ENCODE data around the gene PTPRE.
A peak's percentile ranks its signal among the peaks of the same experiment; 100 is the strongest.

Gene PTPRE

DNA sequence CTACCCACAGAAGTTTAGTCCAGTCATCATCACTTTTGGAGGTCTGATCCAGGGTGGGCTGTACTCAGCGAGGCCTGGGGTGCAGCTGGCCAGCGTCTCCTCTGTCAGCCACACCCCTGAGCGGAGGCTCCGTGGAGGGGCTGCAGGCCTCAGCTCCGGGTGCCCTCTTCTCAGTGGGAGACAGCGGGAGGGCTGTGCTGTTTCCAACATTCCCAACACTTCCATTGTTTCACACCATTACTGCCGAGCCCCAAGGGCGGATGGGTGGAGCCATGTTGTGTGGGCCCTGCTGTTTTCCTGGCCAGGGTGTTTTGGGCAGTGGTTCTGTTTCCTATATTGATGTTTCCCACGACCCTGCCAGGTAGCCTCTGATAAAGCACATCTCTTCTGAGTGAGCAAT is 124.3 kb downstream of the PTPRE start:
- ChIA-PET CTCF (interaction anchor here (9.5 kb wide), 1 partner anchor 38 kb away, joined by 335 read pairs; no protein-coding TSS in a partner anchor), POLR2A (no interaction called here)
- no peak for TF ChIP-seq CTCF (IDR thresholded peaks at IDR 0.05; ENCODE audit: control extremely low read depth, extremely low read depth, low read depth, missing control alignments)
- DNase-seq (ENCODE audit: extremely low spot score), result no peak

DNA sequence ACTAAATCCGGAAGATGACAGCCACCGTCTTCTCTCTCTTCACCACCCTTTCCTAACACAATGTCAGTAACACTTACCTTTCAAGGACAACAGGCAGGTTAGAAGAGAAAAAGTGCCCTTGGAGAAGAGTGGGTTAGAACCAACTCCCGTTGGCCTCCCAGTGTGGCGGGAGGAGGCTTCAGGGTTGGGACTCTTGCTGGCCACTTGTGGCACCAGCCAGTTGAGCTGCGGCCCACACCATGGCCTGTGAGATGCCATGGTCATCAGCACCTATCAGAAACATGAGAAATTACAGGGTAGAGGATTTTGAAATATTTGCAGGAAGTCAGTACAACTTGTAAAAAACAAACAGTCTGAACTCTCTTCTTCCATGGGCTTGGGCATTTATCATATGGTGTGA is 125.6 kb downstream of the PTPRE start:
- TF ChIP-seq CTCF (IDR thresholded peaks at IDR 0.05; ENCODE audit: control extremely low read depth, extremely low read depth, low read depth, missing control alignments), result no peak
- DNase-seq (ENCODE audit: extremely low spot score), result no peak
- CTCF ChIA-PET, result interaction anchor here (1.2 to 9.5 kb wide), 4 partner anchors 16 to 36 kb away, joined by 3 to 335 read pairs (median 86); no protein-coding TSS in a partner anchor
- POLR2A ChIA-PET, result no interaction called here

GRCh38 chr10:128035557-128035973 is 128.7 kb downstream of the PTPRE start:
- ChIA-PET POLR2A (no interaction called here), CTCF (interaction anchor here (0.6 to 9.5 kb wide), 30 partner anchors 10 to 371 kb away, joined by 3 to 335 read pairs (median 5); no protein-coding TSS in a partner anchor)
- TF ChIP-seq CTCF (IDR thresholded peaks at IDR 0.05; ENCODE audit: control extremely low read depth, extremely low read depth, low read depth, missing control alignments), result peak; percentile 68
- peak; percentile 73 for DNase-seq (ENCODE audit: extremely low spot score)

DNA sequence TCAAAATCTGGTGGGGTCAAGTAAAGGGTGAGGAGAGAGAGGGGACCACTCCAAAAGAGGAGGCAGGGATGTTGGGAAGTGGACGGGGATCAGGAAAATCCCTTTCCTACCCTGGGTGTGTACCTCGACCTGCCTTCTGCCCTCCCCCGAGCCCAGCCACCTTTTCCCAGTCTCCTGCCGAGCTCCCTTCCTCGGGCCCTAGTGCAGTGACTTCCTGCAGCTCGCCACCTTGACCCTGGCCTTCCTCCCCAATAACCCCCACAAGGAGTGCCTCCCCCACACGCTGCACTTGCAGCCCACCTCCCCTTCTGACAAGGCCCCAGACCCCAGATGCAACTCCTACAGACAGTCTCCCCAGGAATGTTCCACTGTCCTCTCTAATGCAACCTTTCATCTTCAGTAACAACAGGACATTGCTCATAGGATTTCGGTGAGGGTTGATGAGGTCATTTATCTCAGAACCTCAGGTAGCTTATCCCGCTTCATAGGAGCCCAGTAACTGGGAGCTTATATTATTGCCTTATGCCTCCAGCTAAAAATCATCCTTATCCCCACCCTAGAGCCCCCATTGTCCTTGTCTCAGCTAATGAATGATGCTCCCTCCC is 129.2 kb downstream of the PTPRE start:
- ChIA-PET CTCF (interaction anchor here (1.0 to 9.5 kb wide), 20 partner anchors 11 to 372 kb away, joined by 3 to 335 read pairs (median 10); no protein-coding TSS in a partner anchor), POLR2A (no interaction called here)
- DNase-seq (ENCODE audit: extremely low spot score), result no peak
- no peak for TF ChIP-seq CTCF (IDR thresholded peaks at IDR 0.05; ENCODE audit: control extremely low read depth, extremely low read depth, low read depth, missing control alignments)

- ChIA-PET POLR2A (no interaction called here), CTCF (interaction anchor here (2.2 to 9.5 kb wide), 9 partner anchors 11 to 114 kb away, joined by 7 to 335 read pairs (median 16); no protein-coding TSS in a partner anchor)
- no peak for TF ChIP-seq CTCF (IDR thresholded peaks at IDR 0.05; ENCODE audit: control extremely low read depth, extremely low read depth, low read depth, missing control alignments)
- DNase-seq (ENCODE audit: extremely low spot score), result no peak
Measured at GRCh38 chr10:128036746-128037543, 130.0 kb downstream of the PTPRE start.

- no peak for DNase-seq (ENCODE audit: extremely low spot score)
- no peak for TF ChIP-seq CTCF (IDR thresholded peaks at IDR 0.05; ENCODE audit: control extremely low read depth, extremely low read depth, low read depth, missing control alignments)
- POLR2A ChIA-PET, result no interaction called here
- CTCF ChIA-PET, result interaction anchor here (2.2 kb wide), 1 partner anchor 29 kb away, joined by 10 read pairs; no protein-coding TSS in a partner anchor
Measured at GRCh38 chr10:128040096-128040495, 133.2 kb downstream of the PTPRE start.
